ENCODE measurements around the gene CHAT.

CHAT gene

DNA sequence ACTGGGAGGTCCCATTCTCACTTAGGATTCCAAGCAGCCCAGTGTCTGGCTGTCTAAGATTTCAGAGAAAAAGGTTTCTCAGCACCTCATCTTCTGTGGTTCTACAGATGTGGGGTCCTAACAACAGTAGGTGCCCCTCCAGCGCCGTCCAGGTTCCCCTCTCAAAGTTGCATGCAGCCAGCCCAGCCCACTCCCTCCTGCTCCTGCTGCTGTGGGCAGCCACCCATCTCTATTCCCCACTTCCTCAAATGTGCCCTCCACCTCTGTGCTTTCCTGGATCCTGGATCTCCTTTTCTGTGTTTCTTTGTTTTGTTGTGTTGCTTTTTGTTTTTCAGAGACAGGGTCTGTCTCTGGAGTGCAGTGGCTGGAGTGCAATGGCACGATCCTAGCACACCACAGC, 17.0 kb upstream of the CHAT start:
- in situ Hi-C loops (cut with MboI; ENCODE audit: low sequenced_read_pairs): no loop called here

- in situ Hi-C loops (cut with MboI; ENCODE audit: low sequenced_read_pairs): no loop called here
Observed at GRCh38 chr10:49597426-49598163, 16.2 kb upstream of the CHAT start.

DNA sequence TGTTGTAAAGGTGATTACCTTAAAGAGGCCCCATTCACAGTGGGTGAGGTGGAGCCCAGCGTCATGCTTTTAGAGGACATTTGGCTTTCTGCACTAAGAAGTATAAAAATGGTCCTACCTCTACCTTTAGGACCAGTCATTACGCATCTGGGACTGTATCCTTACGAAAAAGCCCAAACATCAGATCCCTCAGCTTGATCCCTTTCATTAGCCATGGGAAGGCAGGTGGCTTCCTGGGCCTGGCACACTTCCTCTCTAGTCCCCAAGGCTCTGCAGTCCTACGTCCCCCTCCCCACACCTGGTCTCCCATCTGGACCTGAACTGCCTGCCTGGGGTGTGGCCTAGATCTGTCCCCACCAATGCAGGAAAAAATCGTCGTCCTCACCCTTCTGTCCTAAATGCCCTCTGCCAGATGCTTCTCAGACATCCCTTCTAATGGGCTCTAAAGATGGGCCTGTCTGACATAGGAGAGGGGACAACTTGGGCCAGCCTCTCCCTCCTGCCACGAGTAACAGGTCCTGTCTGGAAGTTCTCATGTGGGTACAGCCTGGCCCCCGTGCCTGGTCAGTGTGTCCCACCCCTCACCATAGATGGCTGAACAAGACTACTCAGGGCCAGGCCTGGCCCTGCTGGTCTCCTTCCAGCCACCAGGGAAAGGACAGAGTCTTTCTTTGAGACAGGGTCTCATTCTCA, 15.5 kb upstream of the CHAT start:
- in situ Hi-C loops (cut with MboI; ENCODE audit: low sequenced_read_pairs): no loop called here

GRCh38 chr10:49598986-49599385, 14.9 kb upstream of the CHAT start:
- in situ Hi-C loops (cut with MboI; ENCODE audit: low sequenced_read_pairs): no loop called here

DNA sequence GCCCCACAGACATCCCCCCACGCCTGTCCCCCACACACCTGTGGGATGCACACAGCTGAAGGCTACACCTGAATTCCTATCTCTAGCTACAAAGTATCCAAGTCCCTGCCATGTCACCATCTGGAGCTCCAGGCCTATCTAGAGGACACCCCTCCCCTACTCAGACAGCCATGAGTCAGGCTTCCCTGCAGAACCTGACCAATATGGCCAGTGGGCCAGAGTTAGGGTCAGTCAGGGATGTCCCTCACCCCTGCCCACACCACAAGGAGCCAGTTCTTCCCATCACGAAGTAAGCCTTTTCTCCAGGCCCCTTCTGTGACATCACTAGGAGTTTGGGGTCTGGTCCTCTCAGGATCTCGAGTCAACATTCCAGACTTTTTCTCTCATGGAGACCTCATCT, 14.3 kb upstream of the CHAT start:
- in situ Hi-C loops (cut with MboI; ENCODE audit: low sequenced_read_pairs): no loop called here

- in situ Hi-C loops (cut with MboI; ENCODE audit: low sequenced_read_pairs): no loop called here
Observed at GRCh38 chr10:49600046-49600445, 13.8 kb upstream of the CHAT start.

DNA sequence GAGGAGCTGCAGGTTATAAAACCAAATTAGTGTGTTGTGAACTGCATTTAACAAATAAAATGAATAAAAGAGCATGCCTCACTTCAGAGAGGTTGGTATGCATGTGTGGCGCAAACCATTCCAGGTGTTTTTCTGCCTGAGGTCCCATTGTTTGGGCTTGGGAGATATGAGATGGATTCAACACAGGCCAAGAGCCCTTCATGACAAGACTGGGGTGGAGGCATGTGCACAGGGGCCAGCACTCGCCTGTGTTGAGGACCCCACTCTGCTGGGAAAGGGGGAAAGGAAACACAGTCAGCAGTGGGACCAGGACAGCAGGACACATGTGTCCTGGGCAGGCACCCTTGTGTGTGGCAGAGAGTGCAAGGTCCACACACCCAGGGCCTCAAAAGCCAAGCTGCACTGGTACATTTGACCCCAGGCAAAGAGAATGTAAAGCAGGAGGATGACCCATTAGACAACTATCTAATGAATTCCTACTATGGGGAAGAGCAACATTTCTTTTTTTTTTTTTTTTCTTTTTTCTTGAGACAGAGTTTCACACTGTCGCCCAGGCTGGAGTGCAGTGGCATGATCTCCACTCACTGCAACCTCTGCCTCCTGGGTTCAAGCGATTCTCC, 12.9 kb upstream of the CHAT start:
- in situ Hi-C loops (cut with MboI; ENCODE audit: low sequenced_read_pairs): no loop called here

DNA sequence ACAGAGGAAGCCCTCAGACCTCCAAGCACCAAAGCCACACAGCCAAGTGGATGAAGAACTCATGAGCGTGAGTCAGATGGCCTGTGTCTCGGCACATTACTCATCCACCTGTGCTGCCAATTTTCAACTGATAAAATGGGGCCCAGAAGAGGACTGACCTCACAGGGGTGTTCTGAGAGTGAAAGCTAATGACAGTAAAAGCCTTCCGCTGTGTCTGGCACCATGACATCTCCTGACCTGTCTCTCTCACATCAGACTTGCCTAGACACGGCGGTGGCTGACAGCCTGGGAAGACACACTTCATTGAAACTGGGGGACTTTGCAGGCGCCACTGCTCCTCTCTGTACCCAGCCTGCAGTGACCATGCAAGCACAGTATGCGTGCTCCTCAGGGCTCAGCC, 12.0 kb upstream of the CHAT start:
- in situ Hi-C loops (cut with MboI; ENCODE audit: low sequenced_read_pairs): no loop called here

DNA sequence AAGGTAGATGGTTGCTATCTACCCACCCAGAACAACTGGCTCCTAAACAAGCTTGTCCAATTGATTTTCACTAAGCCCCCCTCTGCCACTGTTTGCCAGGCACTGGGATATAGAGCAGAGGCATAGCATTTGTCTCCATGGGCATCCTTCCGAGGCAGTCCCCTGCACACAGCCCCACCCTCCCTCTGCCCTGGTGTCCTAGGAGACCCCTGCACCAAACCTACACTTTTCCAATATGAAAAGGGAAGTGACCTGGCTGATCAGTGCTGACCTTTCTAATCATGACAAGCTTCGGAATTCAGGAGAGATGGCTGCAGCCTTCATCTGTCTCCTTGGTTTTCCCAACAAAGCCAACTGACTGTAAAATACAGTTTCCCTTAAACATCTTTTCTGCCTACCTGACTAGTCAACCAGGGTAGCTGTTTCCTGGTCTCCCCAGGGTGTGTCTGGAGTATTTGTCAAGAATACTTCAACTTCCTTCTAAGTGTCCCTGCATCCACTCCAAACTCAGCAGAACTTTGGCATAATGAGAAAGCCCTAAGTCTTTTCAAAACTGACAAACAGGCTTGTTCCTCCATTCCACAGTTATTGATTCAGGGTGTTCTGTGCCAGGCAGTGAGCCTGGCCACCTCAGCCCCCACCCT, 11.3 kb upstream of the CHAT start:
- in situ Hi-C loops (cut with MboI; ENCODE audit: low sequenced_read_pairs): no loop called here

DNA sequence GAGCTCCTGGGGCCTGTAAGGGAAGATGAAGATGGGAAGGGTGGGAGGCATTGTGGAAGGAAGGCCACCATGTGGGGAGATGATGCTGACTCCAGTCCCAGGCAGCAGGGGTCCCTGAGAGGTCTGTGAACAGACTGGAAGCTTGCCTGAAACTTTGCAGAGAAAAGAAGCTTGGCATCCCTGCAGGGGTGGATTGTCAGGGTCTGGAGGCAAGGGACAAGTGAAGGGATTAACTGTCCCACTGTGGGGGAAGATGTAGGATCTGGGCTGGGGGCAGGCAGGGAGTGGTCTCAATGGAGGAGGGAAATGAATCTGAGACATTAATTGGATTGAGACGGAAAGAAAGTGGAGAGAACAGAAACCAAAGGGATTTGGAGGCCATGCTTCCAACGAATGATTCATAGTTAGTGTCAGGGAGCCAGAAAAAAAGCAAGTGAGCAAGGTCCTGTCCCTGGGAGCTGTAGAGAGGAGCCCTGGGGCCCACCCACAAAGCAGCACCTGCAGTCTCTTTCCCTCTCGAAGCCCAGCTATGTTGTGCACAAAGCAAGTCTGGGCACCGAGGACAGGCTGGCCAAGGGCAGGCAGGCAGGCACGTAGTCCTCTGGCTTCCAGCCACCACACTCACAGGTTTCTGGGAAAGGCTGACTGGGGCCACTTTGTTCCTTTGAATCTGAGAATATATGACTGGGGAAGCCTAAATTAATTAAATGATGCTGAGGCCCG, 8.5 kb upstream of the CHAT start:
- in situ Hi-C loops (cut with MboI; ENCODE audit: low sequenced_read_pairs): no loop called here

GRCh38 chr10:49605939-49606509, 7.8 kb upstream of the CHAT start:
- in situ Hi-C loops (cut with MboI; ENCODE audit: low sequenced_read_pairs): no loop called here

DNA sequence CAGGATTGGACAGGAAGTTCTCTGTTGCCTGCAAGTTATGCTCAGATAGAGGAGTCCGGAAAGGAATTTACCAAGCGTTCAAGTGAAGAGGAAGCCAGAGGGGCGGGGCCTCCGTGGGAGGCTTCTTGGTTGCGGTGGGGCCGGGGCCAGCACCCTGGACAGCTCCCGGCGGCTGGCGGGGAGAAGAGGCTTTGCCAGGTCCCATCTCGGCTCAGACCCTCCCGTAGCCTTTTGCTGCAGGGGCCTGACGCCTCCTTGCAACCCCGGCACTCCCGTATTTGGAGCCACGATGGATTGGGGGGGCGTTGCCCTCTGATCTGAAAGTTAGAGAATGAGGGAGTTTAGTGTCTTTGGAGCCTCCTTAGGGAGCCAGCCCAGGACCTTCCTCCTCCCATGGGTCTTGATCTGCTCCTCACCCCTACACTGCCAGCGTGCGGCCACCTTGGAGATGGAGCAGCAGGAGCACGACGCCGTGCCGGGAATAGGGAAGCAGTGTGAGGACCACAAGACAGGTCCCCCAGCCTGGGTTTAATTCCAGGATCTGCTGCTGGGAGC, 6.8 kb upstream of the CHAT start:
- in situ Hi-C loops (cut with MboI; ENCODE audit: low sequenced_read_pairs): no loop called here

DNA sequence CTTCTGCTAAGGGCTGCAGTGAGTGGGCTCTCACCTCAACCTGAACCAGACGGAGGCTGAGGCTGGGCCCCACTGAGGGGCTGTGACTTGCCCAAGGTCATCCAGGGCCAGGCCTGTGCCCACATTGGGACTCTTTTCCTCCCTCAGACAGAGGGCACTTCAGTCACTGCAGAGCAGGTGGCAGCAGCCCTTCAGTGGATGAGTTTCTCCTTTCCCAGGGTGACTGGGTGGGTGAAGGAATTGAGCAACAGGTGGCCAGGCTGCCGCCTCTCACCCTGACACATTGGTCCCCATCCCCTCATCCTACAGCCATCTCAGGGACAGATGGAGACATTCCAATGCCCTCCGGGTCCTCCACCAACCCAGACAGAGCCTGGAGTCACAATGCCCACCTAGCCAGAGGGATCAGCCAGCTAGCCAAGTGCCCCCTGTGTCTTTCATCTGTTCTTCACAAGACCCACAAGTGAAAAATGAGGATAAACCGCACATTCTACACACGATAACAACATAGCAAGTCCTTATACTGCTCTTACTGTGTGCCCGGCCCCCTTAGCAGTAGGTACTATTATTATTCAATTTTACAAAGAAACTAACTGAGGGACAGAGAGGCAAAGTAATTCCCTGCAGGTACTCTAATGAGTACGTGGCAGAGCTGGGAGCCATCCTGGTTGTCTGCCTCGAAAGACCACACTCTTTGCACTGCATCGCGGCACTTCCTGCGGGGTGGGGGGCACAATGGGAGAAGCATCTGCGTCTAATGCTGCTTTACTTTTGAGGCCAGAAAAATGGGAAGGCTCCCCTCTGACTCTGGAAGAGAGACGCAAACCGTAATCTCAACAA, 5.5 kb upstream of the CHAT start:
- in situ Hi-C loops (cut with MboI; ENCODE audit: low sequenced_read_pairs): no loop called here

DNA sequence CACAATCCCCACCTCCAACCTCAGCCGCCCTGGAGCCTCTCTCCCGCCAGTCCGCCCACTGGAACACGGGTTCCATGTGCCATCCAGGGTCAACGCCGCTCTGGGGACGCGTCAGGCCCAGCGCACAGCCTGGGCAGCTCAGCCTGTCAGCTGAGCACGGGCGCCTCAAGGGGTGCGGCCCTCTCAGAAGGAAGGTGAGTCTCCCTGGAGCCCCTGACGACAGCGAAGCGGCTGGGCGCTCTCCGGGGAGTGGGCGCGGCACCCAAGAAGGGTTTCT, 4.9 kb upstream of the CHAT start:
- in situ Hi-C loops (cut with MboI; ENCODE audit: low sequenced_read_pairs): no loop called here

DNA sequence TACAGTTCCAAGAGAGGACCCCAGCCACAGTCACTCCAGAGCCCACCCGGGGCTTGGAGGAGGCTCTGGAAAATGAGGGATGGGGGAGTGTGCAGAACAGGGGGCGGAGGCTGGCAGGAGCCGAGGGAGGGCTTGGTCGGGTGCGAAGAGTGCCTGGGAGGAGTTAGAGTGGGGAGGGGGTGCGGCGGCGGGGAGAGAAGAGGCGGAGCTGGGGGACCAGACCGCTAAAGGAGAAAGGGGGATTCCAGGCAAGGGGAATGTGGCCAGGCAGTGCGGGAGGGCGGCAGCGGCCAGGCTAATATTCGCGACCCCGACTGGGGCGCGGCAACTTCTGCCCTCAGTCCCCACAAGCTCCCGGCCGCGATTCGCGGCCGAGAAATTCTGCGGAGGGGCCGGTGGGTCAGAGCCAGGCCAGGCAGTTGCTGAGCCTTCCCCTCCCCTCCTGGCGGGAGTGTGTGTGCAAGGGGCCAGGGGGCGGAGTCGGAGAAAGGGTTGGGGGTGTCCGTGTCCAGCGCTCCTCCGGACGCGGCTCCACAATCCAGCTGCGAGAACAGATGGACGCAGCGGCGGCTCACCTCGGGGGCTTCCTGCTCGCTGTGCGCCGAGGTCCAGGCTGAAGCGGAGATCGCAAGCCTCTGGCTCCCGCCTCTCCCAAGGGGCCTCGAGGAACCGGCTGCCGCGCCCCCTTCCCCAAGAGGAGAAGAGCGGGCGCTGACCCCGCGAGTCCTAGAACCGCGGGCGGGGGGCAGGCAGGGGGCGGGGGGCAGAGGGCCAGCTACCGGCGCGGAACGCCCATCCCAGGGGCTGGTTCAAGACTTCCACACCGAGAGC, 4.3 kb upstream of the CHAT start:
- in situ Hi-C loops (cut with MboI; ENCODE audit: low sequenced_read_pairs): no loop called here

GRCh38 chr10:49610114-49610457, 3.8 kb upstream of the CHAT start, which contains the start of gene SLC18A3:
TSS of gene SLC18A3 (plus strand) at chr10:49610310. CDS start at chr10:49610741, 431 bp downstream.
- in situ Hi-C loops (cut with MboI; ENCODE audit: low sequenced_read_pairs): no loop called here

GRCh38 chr10:49610458-49611165, 3.2 kb upstream of the CHAT start:
- in situ Hi-C loops (cut with MboI; ENCODE audit: low sequenced_read_pairs): no loop called here

DNA sequence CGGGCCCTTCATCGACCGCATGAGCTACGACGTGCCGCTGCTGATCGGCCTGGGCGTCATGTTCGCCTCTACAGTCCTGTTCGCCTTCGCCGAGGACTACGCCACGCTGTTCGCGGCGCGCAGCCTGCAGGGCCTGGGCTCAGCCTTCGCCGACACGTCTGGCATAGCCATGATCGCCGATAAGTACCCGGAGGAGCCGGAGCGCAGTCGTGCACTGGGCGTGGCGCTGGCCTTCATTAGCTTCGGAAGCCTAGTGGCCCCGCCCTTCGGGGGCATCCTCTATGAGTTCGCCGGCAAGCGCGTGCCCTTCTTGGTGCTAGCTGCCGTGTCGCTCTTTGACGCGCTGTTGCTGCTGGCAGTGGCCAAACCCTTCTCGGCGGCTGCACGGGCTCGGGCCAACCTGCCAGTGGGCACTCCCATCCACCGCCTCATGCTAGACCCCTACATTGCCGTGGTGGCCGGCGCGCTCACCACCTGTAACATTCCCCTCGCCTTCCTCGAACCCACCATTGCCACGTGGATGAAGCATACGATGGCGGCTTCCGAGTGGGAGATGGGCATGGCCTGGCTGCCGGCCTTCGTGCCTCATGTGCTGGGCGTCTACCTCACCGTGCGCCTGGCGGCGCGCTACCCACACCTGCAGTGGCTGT, 2.5 kb upstream of the CHAT start:
- in situ Hi-C loops (cut with MboI; ENCODE audit: low sequenced_read_pairs): no loop called here

Measured in HL-60/S4 treated with phorbol 12-myristate 13-acetate at 8.2 ng/mL for 4 days and 3 days (cell line).